GM21526 (cell line): ENCODE measurements around the gene DDX1.

Source experiments
- ATAC-seq: cut with Tn5 transposase; IDR thresholded peaks from one replicate; pipeline ENCODE4 v1.9.1; 2021; ENCODE audit warnings: moderate library complexity; ENCODE audit not compliant: unreplicated experiment, low FRiP score

Gene DDX1

GRCh38 chr2:15642011-15642814 is 50.5 kb downstream of the DDX1 start:
- no peak for ATAC-seq

- no peak for ATAC-seq
These were observed 51.3 kb downstream of the DDX1 start for GRCh38 chr2:15642815-15643500.

- ATAC-seq = no peak
These were observed 52.3 kb downstream of the DDX1 start for GRCh38 chr2:15643791-15644585.

- ATAC-seq = no peak
These were observed 53.6 kb downstream of the DDX1 start for GRCh38 chr2:15645300-15645699.

- no peak for ATAC-seq
These were observed 54.2 kb downstream of the DDX1 start for GRCh38 chr2:15645720-15646385.

GRCh38 chr2:15646661-15647060 is 55.0 kb downstream of the DDX1 start:
- ATAC-seq = no peak

GRCh38 chr2:15647622-15648590 is 56.2 kb downstream of the DDX1 start:
- ATAC-seq = no peak

- ATAC-seq = no peak
These were observed 57.2 kb downstream of the DDX1 start for GRCh38 chr2:15648593-15649525.

GRCh38 chr2:15649561-15650255 is 58.0 kb downstream of the DDX1 start:
- ATAC-seq = no peak

GRCh38 chr2:15650616-15651366 is 59.1 kb downstream of the DDX1 start:
- no peak for ATAC-seq

GRCh38 chr2:15651367-15651727 is 59.7 kb downstream of the DDX1 start:
- ATAC-seq = no peak

- no peak for ATAC-seq
These were observed 60.6 kb downstream of the DDX1 start for GRCh38 chr2:15652252-15652651.

GRCh38 chr2:15652801-15653200 is 61.1 kb downstream of the DDX1 start:
- no peak for ATAC-seq

- no peak for ATAC-seq
These were observed 62.4 kb downstream of the DDX1 start for GRCh38 chr2:15653806-15654726.

- ATAC-seq = no peak
These were observed 63.0 kb downstream of the DDX1 start for GRCh38 chr2:15654727-15655073.

GRCh38 chr2:15655123-15655887 is 63.6 kb downstream of the DDX1 start:
- no peak for ATAC-seq
